HG03060 (cell line): ENCODE results near the gene NISCH.

Source experiments
- ATAC-seq: cut with Tn5 transposase; IDR thresholded peaks from one replicate; pipeline ENCODE4 v1.9.1; 2021; ENCODE audit warnings: low read depth, moderate number of reproducible peaks; ENCODE audit not compliant: unreplicated experiment

NISCH gene

GRCh38 chr3:52469001-52469400, 13.6 kb downstream of the NISCH start:
- no peak for ATAC-seq

DNA sequence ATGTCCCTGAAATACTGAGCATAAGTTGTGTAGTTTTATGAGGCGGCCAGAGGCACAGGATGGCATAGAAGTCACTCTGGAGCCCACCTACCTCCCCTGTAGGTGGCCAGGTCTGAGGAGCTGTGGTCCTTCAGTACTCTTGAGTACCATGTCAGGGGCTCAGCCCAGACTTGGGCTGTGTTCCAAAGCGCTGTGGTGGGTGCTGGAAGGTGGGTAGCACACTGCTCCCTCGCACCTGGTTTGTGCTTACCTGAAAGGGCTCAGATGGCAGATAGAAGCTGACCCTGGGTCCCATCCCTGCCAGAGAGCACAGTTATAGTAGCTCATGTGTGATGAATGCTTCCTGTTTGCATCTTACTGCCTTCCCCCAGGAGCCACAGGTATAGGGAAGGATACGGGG, 15.5 kb downstream of the NISCH start:
- no peak for ATAC-seq

DNA sequence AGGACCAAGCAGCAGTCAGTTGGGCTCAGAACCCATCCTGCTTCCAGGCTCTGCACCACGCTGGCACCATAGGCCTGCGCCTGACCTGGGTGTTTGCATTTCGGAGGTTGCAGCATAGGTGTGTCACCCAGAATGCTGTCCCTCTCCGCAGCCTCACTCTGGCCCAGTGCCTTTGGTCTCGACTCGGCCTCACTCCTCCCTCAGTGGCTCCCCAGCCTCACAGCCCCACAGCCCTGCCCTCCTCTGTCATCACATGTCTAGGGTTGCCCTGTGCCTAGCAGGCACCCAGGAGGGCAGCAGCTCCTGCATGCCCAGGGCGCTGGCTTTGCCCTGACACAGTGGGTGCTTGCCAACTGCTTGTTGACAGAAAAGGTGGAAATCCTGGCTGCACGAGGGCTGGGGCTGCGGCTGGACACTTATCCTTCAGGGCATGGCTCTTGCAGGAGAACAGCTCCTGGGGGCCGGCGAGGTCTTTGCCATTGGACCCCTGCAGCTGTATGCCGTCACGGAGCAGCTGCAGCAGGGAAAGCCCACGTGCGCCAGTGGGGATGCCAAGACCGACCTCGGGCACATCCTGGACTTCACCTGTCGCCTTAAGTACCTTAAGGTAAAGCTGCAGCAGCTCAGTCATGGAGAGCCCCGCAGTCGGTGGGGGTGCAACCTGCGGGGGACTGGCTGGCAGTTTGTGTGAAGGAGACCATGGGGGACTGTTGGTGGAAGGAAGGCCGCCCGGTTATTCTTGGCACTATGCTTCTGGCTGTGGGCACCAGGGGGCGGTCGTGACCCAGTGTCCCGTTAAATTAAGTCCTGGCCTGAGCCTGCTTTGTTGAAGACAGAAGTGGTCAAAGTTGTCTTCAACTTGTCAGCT, 16.2 kb downstream of the NISCH start:
- no peak for ATAC-seq

DNA sequence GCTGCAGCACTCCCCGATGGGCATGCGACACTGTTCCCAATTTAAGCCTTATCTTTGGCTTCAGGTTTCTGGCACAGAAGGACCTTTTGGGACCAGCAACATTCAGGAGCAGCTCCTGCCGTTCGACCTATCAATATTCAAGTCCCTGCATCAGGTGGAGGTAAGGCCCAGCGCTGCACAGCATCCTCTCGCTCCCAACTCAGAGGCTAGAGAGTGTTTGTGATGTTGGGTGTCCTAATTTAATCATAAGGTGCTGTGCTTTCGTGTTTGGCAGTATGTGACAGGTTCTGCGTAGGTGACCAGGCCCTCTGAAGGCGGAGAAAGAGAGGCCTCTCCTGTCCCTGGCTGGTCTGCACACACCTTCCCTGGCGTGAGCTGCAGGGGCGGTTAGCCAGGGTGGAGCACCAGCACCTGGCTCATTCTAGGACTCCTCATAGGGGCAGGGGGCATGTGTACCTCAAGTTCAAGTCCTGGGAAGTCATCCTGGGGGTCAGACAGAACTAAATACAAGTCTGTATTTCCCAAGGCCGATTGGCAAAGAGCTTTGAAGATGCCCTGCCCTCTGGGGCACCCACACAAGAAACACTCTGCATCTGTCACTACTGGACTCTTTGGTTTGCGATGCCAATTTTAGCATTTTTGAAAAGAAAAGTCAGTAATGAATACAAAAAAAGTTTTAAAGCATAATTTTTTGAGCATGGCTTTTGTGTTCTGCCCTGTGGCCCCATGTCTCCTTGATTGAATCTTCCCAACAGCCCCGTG, 17.0 kb downstream of the NISCH start:
- no peak for ATAC-seq

DNA sequence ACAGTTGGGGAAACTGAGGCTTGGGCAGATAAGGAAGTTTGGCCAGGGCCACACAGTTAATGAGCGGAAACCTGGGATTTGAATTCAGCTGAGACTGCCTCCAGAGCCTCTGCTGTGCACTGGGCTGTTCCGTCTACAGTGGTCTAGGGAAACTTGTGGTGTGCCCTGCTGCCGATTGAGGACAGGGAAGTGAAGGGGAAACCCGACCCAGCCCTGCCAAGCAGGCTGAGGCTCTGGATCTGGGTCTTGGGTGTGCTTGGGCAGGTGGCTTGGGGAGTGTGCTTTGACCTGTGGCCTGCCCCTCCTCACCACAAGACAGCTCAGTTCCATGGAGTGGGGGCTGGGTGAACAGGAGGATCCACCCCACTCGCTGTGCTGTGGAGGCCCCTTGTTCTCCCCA, 17.6 kb downstream of the NISCH start:
- ATAC-seq: no peak

GRCh38 chr3:52477076-52477795, 21.8 kb downstream of the NISCH start:
- ATAC-seq: no peak

DNA sequence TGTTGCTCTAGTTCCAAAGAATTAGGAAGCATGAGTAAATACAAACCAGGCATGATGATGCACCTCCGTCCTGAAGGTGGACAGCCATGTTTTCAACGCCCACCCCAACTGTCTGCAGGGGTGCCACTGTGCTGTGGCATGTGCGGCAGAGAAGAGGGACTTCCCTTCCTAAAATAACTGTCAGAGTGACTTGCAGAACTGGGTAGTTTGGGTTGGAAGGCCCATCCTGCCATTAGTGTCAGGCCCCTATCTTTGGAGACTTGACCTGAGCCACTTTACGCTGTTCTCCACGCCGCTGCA, 22.3 kb downstream of the NISCH start:
- no peak for ATAC-seq

DNA sequence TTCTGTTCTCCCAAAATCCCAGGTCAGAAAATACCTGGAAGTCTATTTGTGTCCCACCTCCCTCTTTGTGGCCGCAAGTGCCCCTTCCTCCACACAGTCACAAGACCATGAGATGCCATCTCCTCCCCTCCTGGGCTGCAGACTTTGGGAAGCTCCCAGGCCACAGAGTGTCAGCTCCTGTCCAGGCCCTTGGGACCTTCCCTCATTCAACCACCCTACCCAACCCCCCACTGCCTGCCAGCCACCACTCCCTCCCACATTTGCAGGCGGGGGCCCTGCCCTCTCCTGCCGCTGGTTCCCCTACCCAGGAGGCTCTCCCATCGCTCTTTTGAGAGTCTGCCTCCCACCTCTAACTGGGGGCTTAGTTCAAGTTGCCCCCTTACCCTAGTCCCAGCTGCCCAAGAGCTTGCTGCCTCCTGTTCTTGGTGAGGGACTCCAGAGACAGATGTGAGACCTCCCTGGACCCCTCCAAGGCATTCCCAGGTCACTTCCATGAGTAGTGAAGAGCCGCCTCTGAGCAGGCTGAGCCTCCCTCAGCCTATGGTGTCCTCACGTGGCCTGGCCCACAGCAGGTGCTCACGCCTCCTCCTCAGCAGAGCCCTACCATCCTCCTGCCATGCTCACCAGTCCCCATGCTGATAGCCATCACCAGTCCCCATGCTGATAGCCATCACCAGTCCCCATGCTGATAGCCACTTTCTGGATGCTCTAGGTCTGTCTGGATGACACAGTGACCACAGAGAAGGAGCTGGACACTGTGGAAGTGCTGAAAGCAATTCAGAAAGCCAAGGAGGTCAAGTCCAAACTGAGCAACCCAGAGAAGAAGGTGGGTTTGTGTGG, 23.9 kb downstream of the NISCH start:
- ATAC-seq: no peak

DNA sequence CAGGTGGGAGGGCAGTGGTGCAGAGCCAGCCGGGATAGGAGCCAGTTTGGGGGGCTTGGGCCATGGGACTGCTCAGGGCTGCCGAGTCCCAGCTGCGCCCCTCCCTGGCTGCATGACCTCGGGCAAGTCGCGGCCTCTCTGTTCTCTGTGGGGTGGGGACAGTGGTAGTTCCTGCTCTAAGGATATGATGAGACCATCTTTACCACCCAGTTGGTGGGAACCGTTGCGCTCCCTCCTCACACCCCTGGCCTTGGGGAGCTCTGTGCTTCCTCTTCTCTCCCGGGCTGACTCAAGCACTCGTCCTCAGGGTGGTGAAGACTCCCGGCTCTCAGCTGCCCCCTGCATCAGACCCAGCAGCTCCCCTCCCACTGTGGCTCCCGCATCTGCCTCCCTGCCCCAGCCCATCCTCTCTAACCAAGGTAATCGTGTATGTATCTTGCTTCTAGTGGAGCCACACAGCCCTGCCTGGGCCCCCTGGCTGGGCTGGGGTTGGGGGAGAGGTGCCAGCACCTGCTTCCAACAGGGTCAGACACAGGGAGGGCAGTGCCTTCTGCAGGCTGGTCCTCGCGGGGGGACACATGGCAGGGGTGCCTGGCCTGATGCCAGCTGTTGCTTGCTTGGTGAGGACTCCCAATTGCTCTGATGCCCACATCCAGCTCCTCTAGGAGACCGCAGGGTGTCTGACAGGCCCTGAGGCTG, 24.6 kb downstream of the NISCH start:
- no peak for ATAC-seq

GRCh38 chr3:52480768-52481715, 25.6 kb downstream of the NISCH start:
- ATAC-seq: no peak

DNA sequence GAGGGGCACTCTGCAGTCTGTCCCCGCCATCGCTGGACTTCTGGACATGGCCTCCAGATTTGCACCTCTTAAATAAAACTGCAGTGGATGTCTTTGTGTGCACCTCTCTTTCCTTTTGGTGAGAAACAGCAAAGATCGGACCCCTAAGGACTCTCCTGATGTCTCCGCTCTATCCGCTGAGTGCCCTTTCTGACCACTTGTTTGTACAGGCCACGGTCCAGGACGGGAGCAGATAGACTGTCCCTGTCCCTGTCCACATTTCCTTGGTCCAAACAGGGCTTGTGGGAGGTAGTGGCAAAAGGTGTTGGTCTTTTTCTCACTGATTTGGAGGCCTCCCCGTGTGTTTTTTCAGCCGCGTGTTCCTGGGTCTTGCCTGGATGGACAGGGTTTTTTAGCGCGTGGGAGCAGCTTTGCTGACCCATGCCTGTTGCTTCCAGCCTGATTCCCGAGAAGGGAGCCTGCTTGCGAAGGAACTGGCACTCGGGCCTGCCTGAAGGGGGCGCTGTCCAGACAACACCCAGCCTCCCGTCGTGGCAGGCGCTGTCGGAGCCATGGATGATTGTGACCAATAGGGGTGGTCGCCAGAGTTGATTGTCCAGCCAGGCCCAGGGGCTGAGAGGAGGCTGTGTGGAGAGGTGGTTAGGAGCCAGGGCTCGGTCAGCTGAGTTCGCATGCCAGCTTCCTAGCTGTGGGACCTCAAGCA, 26.6 kb downstream of the NISCH start:
- ATAC-seq: no peak

- ATAC-seq: no peak
Measured at GRCh38 chr3:52483081-52483480, 27.7 kb downstream of the NISCH start.

- ATAC-seq: no peak
Measured at GRCh38 chr3:52483577-52484381, 28.4 kb downstream of the NISCH start.

DNA sequence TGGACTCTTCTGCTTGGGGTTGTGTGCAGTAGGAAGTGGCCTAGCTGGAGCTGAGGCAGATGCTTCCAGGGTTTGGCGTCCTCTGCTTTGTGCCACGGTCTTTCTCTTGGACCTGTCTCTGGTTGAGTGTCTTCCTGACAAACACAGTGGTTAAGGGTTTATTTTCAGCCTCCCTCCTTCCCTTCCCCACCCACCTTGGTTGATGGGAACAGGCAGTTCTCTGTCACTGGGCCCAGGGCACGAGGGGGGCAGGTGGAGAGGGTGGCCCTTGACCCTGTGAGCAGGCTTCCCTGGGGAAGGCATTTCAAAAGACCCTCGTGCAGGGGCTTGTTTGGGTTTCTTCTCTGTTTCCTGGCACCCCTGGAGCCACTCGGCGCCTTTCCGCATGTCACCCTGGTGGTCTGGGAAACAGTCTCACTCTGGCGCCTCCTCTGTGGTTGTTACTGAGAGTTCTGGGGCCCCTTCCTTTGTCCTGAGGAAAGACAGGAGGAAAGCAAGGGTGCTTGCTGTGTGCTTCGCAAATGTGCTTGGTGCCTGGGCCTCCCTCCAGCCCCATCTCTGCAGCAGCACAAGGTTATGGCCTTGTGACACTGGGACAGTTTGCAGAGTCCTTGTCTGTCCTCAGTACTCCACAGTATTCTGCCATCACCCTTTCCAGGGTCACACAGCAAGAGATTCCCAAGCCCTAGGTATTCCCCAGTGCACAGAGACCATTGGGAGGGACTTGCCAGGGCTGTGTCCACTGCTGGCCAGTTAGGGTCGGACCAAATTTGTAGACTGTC, 29.5 kb downstream of the NISCH start:
- ATAC-seq: no peak

DNA sequence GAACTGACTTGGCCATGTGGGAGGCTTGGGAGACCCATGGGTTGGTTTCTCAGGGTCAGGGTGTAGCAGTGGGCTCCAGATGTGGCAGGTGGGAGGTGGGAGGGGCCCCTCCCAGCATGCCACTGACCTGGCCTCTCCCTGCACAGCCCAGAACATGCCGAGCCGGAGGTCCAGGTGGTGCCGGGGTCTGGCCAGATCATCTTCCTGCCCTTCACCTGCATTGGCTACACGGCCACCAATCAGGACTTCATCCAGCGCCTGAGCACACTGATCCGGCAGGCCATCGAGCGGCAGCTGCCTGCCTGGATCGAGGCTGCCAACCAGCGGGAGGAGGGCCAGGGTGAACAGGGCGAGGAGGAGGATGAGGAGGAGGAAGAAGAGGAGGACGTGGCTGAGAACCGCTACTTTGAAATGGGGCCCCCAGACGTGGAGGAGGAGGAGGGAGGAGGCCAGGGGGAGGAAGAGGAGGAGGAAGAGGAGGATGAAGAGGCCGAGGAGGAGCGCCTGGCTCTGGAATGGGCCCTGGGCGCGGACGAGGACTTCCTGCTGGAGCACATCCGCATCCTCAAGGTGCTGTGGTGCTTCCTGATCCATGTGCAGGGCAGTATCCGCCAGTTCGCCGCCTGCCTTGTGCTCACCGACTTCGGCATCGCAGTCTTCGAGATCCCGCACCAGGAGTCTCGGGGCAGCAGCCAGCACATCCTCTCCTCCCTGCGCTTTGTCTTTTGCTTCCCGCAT, 31.8 kb downstream of the NISCH start:
- no peak for ATAC-seq
